HepG2 (cell line): ENCODE data around the gene SLC26A5. TPM values are rescaled to one million over a fixed set of nuclear protein-coding genes. Genes with fewer than 3 reads are reported as not detected.

Experiments used
- ATAC-seq: fragments of 200-7000 bp; cut with Tn5 transposase; 3 replicates; pipeline ENCODE4 v1.9.1; 2020; ENCODE audit warnings: mild to moderate bottlenecking, moderate library complexity
- BruUV-seq: library from RNA; stranded (reverse); fragments of 400-500 nt; replicated peaks from 2 replicates; lab custom pipeline; 2021; lab: Mats Ljungman, UMichigan
- CTCF ChIA-PET: fragments of 300-600 bp; formaldehyde crosslinking; extraction: SDS; loops from one replicate; lab custom pipeline; 2021; ENCODE audit warnings: low total read pairs, inconsistent platforms, low intra/inter-chr PET ratio; lab: Yijun Ruan, JAX
- POLR2A ChIA-PET: fragments of 350-600 bp; sonication (Branson Sonifier 250); formaldehyde crosslinking; loops from one replicate; lab custom pipeline; 2020; ENCODE audit warnings: antibody characterized with exemption, inconsistent platforms; lab: Yijun Ruan, JAX
- DNase-seq: peaks from one replicate; pipeline ENCODE4 v3.0.0-alpha.2; 2015; ENCODE audit warnings: low spot score
- FAIRE-seq: peaks from 3 replicates; lab custom pipeline; 2011; peaks lifted over from hg19 to GRCh38; lab: Jason Lieb, UNC
- H2AFZ ChIP-seq: one replicate; pipeline ENCODE4 v1.6.1; 2011; ENCODE audit warnings: low read length, inconsistent platforms
- H3K27ac ChIP-seq: fragments of 300-600 bp; 3 replicates; pipeline ENCODE4 v1.8.0; 2011; ENCODE audit warnings: mixed run types, mild to moderate bottlenecking, mixed read lengths, low read length, inconsistent platforms; ENCODE audit not compliant: insufficient read depth; ENCODE audit errors: extremely low read length
- H3K27me3 ChIP-seq, 2 experiments: fragments of 200-600 bp in 1 of 2; 2 replicates in 1 of 2; 3 replicates in 1 of 2; pipeline versions ENCODE4 v1.6.0 to v1.8.0; 2011; ENCODE audit warnings: low read length in 2 of 2, mild to moderate bottlenecking in 2 of 2, moderate library complexity in 2 of 2, inconsistent platforms in 1 of 2; ENCODE audit not compliant: insufficient read depth in 2 of 2, control insufficient read depth in 1 of 2
- H3K36me3 ChIP-seq, 2 experiments: fragments of 200-600 bp in 1 of 2; replicated peaks in 1 of 2; 2 replicates in 1 of 2; 3 replicates in 1 of 2; pipeline versions ENCODE4 v1.5.1 to v1.8.0; 2011; ENCODE audit warnings: low read length in 2 of 2, inconsistent platforms in 1 of 2; ENCODE audit not compliant: insufficient read depth in 2 of 2, control insufficient read depth in 1 of 2
- H3K4me1 ChIP-seq: 2 replicates; pipeline ENCODE4 v1.5.1; 2012; ENCODE audit warnings: low read length, inconsistent platforms; ENCODE audit not compliant: insufficient read depth
- H3K4me2 ChIP-seq: 2 replicates; pipeline ENCODE4 v1.6.0; 2011; ENCODE audit warnings: low read depth, low read length, inconsistent platforms
- H3K4me3 ChIP-seq, 3 experiments: fragments of 200-600 bp in 1 of 3; sonication (generic), shearing (Covaris generic) in 1 of 3; replicated peaks in 1 of 3; 2 replicates each; pipeline ENCODE4 v1.5.1; 2011 to 2016; ENCODE audit warnings: low read length in 3 of 3, inconsistent platforms in 2 of 3, low read depth in 2 of 3, mild to moderate bottlenecking in 2 of 3, control low read depth in 1 of 3, mixed read lengths in 1 of 3; ENCODE audit not compliant: insufficient read depth in 1 of 3
- H3K79me2 ChIP-seq: one replicate; pipeline ENCODE4 v1.6.1; 2011; ENCODE audit warnings: low read length, inconsistent platforms; ENCODE audit not compliant: insufficient read depth
- H3K9ac ChIP-seq: 2 replicates; pipeline ENCODE4 v1.6.0; 2011; ENCODE audit warnings: mild to moderate bottlenecking, low read depth, low read length, inconsistent platforms; ENCODE audit not compliant: insufficient read depth
- H3K9me3 ChIP-seq: 2 replicates; pipeline ENCODE4 v1.5.1; 2012; ENCODE audit warnings: mild to moderate bottlenecking, low read length
- H4K20me1 ChIP-seq: 2 replicates; pipeline ENCODE4 v1.6.0; 2011; ENCODE audit warnings: inconsistent platforms, mild to moderate bottlenecking, low read length, moderate library complexity; ENCODE audit not compliant: insufficient read depth
- E2F1 ChIP-seq: sonication (generic); formaldehyde crosslinking; IDR thresholded peaks from 2 replicates; pipeline ENCODE4 v1.5.0; 2020; ENCODE audit warnings: missing genetic modification reagents
- MLXIP ChIP-seq: sonication (generic); formaldehyde crosslinking; IDR thresholded peaks from 2 replicates; pipeline ENCODE4 v1.9.0; 2021; ENCODE audit warnings: missing genetic modification reagents, borderline replicate concordance
- MXD3 ChIP-seq: IDR thresholded peaks from 2 replicates; pipeline ENCODE4 v1.6.1; 2016; ENCODE audit warnings: mild to moderate bottlenecking, missing biosample characterization, missing genetic modification reagents
- POLR2AphosphoS2 ChIP-seq: IDR thresholded peaks from 2 replicates; pipeline ENCODE4 v1.6.1; 2011; ENCODE audit warnings: low read depth, low read length, improper control_type of control experiment
- TCF7 ChIP-seq: sonication (generic); IDR thresholded peaks from 2 replicates; pipeline ENCODE4 v1.6.1; 2016; ENCODE audit warnings: antibody characterized with exemption, low read depth
- ZNF20 ChIP-seq: sonication (generic); formaldehyde crosslinking; IDR thresholded peaks from 2 replicates; pipeline ENCODE4 v1.4.0; 2020; ENCODE audit warnings: mild to moderate bottlenecking, moderate library complexity, missing genetic modification reagents
- ZNF207 ChIP-seq: fragments of 450-650 bp; IDR thresholded peaks from 2 replicates; pipeline ENCODE4 v1.6.1; 2016; ENCODE audit warnings: antibody characterized with exemption, borderline replicate concordance
- ZNF256 ChIP-seq: sonication (generic); formaldehyde crosslinking; conservative IDR thresholded peaks from 2 replicates; pipeline ENCODE4 v1.4.0; 2020; ENCODE audit warnings: missing genetic modification reagents
- WGBS: methylation state at CpG from one replicate; pipeline ENCODE4 v1.1.6; 2017; ENCODE audit warnings: low lambda C conversion rate; 5-methylcytosine and 5-hydroxymethylcytosine counted together
- in situ Hi-C: cut with HindIII; loops from 2 replicates; pipeline ENCODE4 v1.10.0; 2017; ENCODE audit warnings: low pct_unique_long_range_greater_than_20kb; ENCODE audit not compliant: extremely low pct_ligation_motif_present
- intact Hi-C: fragments of 100-400 bp; cut with micrococcal nuclease; formaldehyde crosslinking; loops from one replicate; pipeline ENCODE4 v1.10.0; 2022; ENCODE audit not compliant: unreplicated experiment
- polyA plus RNA-seq, 8 experiments: library from polyadenylated mRNA; depleted of rRNA in 3 of 8; stranded (reverse) in 7 of 8; unstranded in 1 of 8; fragments of >200 nt; fragmentation: Illumina TruSeq in 4 of 8; extraction: Trizol in 4 of 8; gene quantifications; 2 replicates each; pipeline versions ENCODE4 v1.2.1 to v1.2.3, GENCODE V29; 2011 to 2016; ENCODE audit warnings: low read depth in 4 of 8, missing spikeins in 1 of 8, mixed read lengths in 1 of 8; ENCODE audit not compliant: insufficient read depth in 1 of 8
- total RNA-seq, 5 experiments: library from RNA; depleted of rRNA; stranded (reverse); fragments of >200 nt; fragmentation: Illumina TruSeq; extraction: Trizol; gene quantifications; 2 replicates each; pipeline ENCODE4 v1.2.3, GENCODE V29; 2016; ENCODE audit warnings: low read depth in 1 of 5
- TF ChIP-seq, protein P1 (sequence below): IDR thresholded peaks from 2 replicates; pipeline ENCODE4 v1.6.1; 2016; ENCODE audit warnings: missing biosample characterization, missing genetic modification reagents, low read depth
- TF ChIP-seq, protein P2 (sequence below): sonication (generic); formaldehyde crosslinking; IDR thresholded peaks from 2 replicates; pipeline ENCODE4 v1.9.0; 2021; ENCODE audit warnings: missing genetic modification reagents, borderline replicate concordance

SLC26A5 gene
- total and polyA plus RNA-seq, 2 of the 13 experiments (the other 11 are each of a cell fraction or from before 2014, with no cell fraction given) = 0.08 to 0.11 TPM

DNA sequence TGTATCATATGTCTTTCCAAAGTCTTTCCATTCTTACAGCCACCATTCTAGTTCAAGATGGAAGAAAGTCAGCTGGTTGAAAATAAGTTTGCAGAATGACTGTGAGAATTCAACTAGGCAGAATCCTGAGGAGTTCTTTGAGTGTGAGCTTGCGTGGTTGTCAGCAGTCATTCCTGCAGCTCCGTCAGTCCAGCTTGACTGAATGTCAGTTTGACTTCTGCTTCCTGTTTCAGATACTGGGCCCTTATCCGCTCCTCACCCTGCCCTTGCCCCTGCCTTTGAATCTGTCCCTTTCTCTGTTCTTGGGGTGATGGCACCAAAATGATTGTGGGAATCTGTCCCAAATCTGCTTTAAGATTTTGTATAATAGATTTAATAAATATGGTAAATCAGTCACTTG, 27.8 kb downstream of the SLC26A5 start:
- no peak overlapping the region for H3K4me3 ChIP-seq
- no peak overlapping the region for H3K4me2 ChIP-seq
- no peaks in the 10 kb centered on the region for H3K9me3 ChIP-seq
- H3K27ac ChIP-seq = no peak overlapping the region
- no peaks in the 10 kb centered on the region for H4K20me1 ChIP-seq
- in situ Hi-C loops = no loop called here
- intact Hi-C loops = no loop called here
- no peak overlapping the region for H2AFZ ChIP-seq
- ATAC-seq (no peak), DNase-seq (no peak), FAIRE-seq (no peak)
- TF ChIP-seq POLR2AphosphoS2 = no peak
- TF ChIP-seq MLXIP (CRISPR knock-in tag) = no peak
- no peak for TF ChIP-seq ZNF20 (CRISPR knock-in tag)
- TF ChIP-seq ZNF207 = no peak
- no peak for TF ChIP-seq TCF7
- H3K79me2 ChIP-seq = no peaks in the 10 kb centered on the region
- no peaks in the 10 kb centered on the region for H3K36me3 ChIP-seq
- WGBS = 71% methylated on average over 3 of the region's 3 CpGs
- ChIA-PET POLR2A (no interaction called here), CTCF (no interaction called here)
- 0 out of 2 replicates have a peak, but pooled peaks cover 6% of the 10 kb centered on the region for H3K4me1 ChIP-seq
- no peak overlapping the region for H3K9ac ChIP-seq
- no TSS peak for BruUV-seq
- H3K27me3 ChIP-seq = no peaks in the 10 kb centered on the region; a peak in 1 of 5 replicates

DNA sequence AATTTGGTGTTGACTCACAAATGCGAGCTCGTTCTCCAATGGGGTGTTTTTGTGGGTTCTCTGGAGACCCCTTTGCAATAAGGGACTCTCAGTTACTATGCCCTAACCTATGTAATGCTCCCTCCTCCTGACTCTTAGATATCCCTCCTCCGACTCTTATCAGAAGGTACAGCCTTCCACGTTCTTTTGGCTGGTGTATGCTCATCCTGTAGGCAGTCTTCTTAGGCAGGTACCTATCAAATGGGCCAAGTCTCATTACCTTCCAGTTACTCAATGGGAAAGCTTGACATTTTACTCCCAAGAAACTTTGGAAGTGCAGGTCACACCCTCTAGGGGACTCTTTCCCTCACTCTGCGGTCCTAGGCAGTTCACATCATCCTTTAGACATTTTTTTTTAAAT, 32.6 kb downstream of the SLC26A5 start:
- H3K9me3 ChIP-seq = no peaks in the 10 kb centered on the region
- no peak overlapping the region for H2AFZ ChIP-seq
- DNase-seq (no peak), ATAC-seq (no peak), FAIRE-seq (no peak)
- H3K27me3 ChIP-seq = no peaks in the 10 kb centered on the region; a peak in 1 of 5 replicates
- intact Hi-C loops (no loop called here), in situ Hi-C loops (no loop called here)
- H3K27ac ChIP-seq = no peak overlapping the region
- H3K4me2 ChIP-seq = no peak overlapping the region
- CTCF ChIA-PET = no interaction called here
- no peaks in the 10 kb centered on the region for H3K4me1 ChIP-seq
- H3K4me3 ChIP-seq = no peak overlapping the region
- no peaks in the 10 kb centered on the region for H3K79me2 ChIP-seq
- BruUV-seq = no TSS peak
- no peaks in the 10 kb centered on the region; the same call in 1 of the 2 replicates for H4K20me1 ChIP-seq
- H3K36me3 ChIP-seq = no peaks in the 10 kb centered on the region
- no peak overlapping the region for H3K9ac ChIP-seq
- WGBS = 56% methylated on average over 5 of the region's 5 CpGs
- POLR2A ChIA-PET = no interaction called here
- TF ChIP-seq, protein P1, sequence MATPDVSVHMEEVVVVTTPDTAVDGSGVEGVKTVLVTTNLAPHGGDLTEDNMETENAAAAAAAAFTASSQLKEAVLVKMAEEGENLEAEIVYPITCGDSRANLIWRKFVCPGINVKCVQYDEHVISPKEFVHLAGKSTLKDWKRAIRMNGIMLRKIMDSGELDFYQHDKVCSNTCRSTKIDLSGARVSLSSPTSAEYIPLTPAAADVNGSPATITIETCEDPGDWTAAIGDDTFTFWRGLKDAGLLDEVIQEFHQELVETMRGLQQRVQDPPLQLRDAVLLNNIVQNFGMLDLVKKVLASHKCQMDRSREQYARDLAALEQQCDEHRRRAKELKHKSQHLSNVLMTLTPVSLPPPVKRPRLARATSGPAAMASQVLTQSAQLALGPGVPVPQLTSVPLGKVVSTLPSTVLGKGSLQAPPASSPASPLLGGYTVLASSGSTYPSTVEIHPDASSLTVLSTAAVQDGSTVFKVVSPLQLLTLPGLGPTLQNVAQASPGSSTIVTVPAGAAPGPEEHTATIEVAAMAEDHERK (CRISPR knock-in tag) = no peak
- TF ChIP-seq MXD3 (CRISPR knock-in tag) = no peak
- TF ChIP-seq ZNF256 = no peak
- TF ChIP-seq, protein P2, sequence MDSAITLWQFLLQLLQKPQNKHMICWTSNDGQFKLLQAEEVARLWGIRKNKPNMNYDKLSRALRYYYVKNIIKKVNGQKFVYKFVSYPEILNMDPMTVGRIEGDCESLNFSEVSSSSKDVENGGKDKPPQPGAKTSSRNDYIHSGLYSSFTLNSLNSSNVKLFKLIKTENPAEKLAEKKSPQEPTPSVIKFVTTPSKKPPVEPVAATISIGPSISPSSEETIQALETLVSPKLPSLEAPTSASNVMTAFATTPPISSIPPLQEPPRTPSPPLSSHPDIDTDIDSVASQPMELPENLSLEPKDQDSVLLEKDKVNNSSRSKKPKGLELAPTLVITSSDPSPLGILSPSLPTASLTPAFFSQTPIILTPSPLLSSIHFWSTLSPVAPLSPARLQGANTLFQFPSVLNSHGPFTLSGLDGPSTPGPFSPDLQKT (CRISPR knock-in tag) = no peak
- TF ChIP-seq E2F1 = no peak
